Measurements from ENCODE around the gene ATP9A.

ATP9A gene

DNA sequence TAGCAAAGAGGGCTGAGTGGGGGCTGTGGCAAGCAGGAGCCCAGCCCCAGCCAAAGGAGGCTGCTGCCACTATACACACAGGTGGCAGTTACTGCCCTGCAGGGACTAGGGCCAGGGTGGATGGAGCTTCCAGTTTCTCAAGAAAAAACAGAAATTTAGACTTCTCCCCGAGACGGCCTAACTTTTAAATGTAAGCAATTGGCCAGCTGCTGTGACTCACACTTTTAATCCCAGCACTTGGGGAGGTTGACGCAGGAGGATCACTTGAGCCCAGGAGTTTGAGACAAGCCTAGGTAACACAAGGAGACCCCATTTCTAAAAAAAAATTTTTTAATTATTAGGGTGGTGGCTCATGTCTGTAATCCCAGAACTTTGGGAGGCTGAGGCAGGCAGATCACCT, 127.4 kb downstream of the ATP9A start:
- no CpG with 5 or more reads among the region's 3 CpGs for WGBS, 2 donors (ENCODE audit: extremely low coverage in 2 of 2, insufficient read length in 2 of 2, insufficient replicate concordance in 1 of 2)

DNA sequence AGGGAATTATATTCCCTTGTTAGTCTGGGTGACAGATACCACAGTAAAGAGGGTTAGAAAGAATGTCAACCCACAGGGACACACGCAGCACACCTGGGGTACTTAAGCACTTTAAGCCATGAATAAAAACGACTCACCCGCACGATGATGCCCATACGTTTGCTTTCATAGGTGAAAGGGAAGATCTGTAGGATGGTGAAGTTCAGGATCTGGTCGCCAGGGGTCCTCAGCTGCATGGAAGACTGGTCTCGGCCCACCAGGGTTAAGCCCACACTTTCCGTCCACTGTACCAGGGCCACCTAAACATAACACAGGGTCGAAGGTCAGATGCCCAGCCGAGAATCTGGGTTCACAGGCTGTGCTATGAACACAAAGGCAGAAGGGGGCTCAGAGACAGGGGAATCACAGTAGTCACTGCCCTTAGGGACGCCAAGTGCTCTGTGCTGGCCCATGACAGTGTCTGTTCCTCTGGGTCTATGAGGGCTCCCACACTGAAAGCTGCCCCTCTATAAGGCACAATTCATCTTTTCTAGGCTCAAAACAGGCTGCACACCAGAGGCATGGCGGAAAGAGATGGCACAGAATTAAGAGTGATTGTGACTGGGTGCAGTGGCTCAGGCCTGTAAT, 128.9 kb downstream of the ATP9A start:
- no peak overlapping the region for H3K14ac ChIP-seq (ENCODE audit: low read length)
- H2BK120ac ChIP-seq (ENCODE audit: low read depth, low read length) = no peak overlapping the region
- no peak overlapping the region for H3K23ac ChIP-seq (ENCODE audit: low read depth, low read length, poor library complexity)
- H2BK15ac ChIP-seq (ENCODE audit: low read length) = no peak overlapping the region
- no CpG with 5 or more reads among the region's 12 CpGs for WGBS, 2 donors (ENCODE audit: extremely low coverage in 2 of 2, insufficient read length in 2 of 2, insufficient replicate concordance in 1 of 2)
- no peak overlapping the region for H3K4me3 ChIP-seq (ENCODE audit: low read length in 2 of 2)
- H4K91ac ChIP-seq (ENCODE audit: low read depth, low read length, poor library complexity) = no peak overlapping the region
- H3K4me2 ChIP-seq (ENCODE audit: insufficient read depth, low read length, poor library complexity, severe bottlenecking) = no peak overlapping the region
- no peaks in the 10 kb centered on the region for H3K9me3 ChIP-seq (replicated peaks in 1 of 2; ENCODE audit: control insufficient read depth in 2 of 2, insufficient read depth in 1 of 2, low read depth in 1 of 2, low read length in 2 of 2)
- H2BK5ac ChIP-seq (ENCODE audit: low read length) = no peak overlapping the region
- H2BK12ac ChIP-seq (ENCODE audit: low read length) = peak overlapping the region; percentile 65
- H3K18ac ChIP-seq (ENCODE audit: low read length) = peak overlapping the region; percentile 82
- H2AFZ ChIP-seq (ENCODE audit: low read length) = no peak overlapping the region
- no peaks in the 10 kb centered on the region for H3K27me3 ChIP-seq (ENCODE audit: control insufficient read depth in 3 of 3, insufficient read depth in 3 of 3, low read depth in 1 of 3, low read length in 3 of 3)
- H2AK5ac ChIP-seq (ENCODE audit: low read depth, low read length) = no peak overlapping the region
- peaks cover 0 to 3% of the 10 kb centered on the region in 2 donors for H3K4me1 ChIP-seq (ENCODE audit: control insufficient read depth in 2 of 2, insufficient read depth in 1 of 2, low read depth in 1 of 2, low read length in 2 of 2)
- H3K9ac ChIP-seq (ENCODE audit: low read depth, low read length, poor library complexity) = no peak overlapping the region
- H3K36me3 ChIP-seq (replicated peaks in 1 of 2; ENCODE audit: control insufficient read depth in 2 of 2, insufficient read depth in 2 of 2, low read length in 2 of 2) = peaks cover 0 to 21% of the 10 kb centered on the region in 2 donors
- no peak overlapping the region for H3K27ac ChIP-seq (replicated peaks; ENCODE audit: low read length)
- H4K8ac ChIP-seq (ENCODE audit: low read depth, low read length) = no peak overlapping the region
- H3K79me1 ChIP-seq (ENCODE audit: low read depth, low read length) = peaks cover 2% of the 10 kb centered on the region
- no peak overlapping the region for H3K4ac ChIP-seq (ENCODE audit: low read length)
- DNase-seq (ENCODE audit: low spot score) = peak; percentile 69

More for the DNA sequence above, 127.4 kb downstream of the ATP9A start:
- Histone ChIP-seq H2BK5ac (ENCODE audit: low read length) (peak overlapping the region; percentile 33), H4K8ac (ENCODE audit: low read depth, low read length) (no peak overlapping the region), H3K9me3 (replicated peaks in 1 of 2; ENCODE audit: control insufficient read depth in 2 of 2, insufficient read depth in 1 of 2, low read depth in 1 of 2, low read length in 2 of 2) (no peaks in the 10 kb centered on the region), H2BK120ac (ENCODE audit: low read depth, low read length) (no peak overlapping the region), H2BK15ac (ENCODE audit: low read length) (no peak overlapping the region), H3K23ac (ENCODE audit: low read depth, low read length, poor library complexity) (peak overlapping the region; percentile 55), H3K4me3 (ENCODE audit: low read length in 2 of 2) (no peak overlapping the region), H3K4me2 (ENCODE audit: insufficient read depth, low read length, poor library complexity, severe bottlenecking) (no peak overlapping the region), H4K91ac (ENCODE audit: low read depth, low read length, poor library complexity) (no peak overlapping the region), H3K27ac (replicated peaks; ENCODE audit: low read length) (no peak overlapping the region), H3K18ac (ENCODE audit: low read length) (peak overlapping the region; percentile 71), H3K4ac (ENCODE audit: low read length) (no peak overlapping the region), H3K36me3 (replicated peaks in 1 of 2; ENCODE audit: control insufficient read depth in 2 of 2, insufficient read depth in 2 of 2, low read length in 2 of 2) (peaks cover 0 to 21% of the 10 kb centered on the region in 2 donors), H2AFZ (ENCODE audit: low read length) (no peak overlapping the region), H3K9ac (ENCODE audit: low read depth, low read length, poor library complexity) (no peak overlapping the region), H3K4me1 (ENCODE audit: control insufficient read depth in 2 of 2, insufficient read depth in 1 of 2, low read depth in 1 of 2, low read length in 2 of 2) (peaks cover 0 to 6% of the 10 kb centered on the region in 2 donors), H2BK12ac (ENCODE audit: low read length) (no peak overlapping the region), H2AK5ac (ENCODE audit: low read depth, low read length) (peak overlapping the region; percentile 88), H3K14ac (ENCODE audit: low read length) (no peak overlapping the region), H3K27me3 (ENCODE audit: control insufficient read depth in 3 of 3, insufficient read depth in 3 of 3, low read depth in 1 of 3, low read length in 3 of 3) (no peaks in the 10 kb centered on the region), H3K79me1 (ENCODE audit: low read depth, low read length) (peaks cover 2% of the 10 kb centered on the region)
- no peak for DNase-seq (ENCODE audit: low spot score)

GRCh38 chr20:51637241-51637640, 130.9 kb downstream of the ATP9A start:
- H3K4me3 ChIP-seq (ENCODE audit: low read length in 2 of 2) = no peak overlapping the region
- H3K9ac ChIP-seq (ENCODE audit: low read depth, low read length, poor library complexity) = no peak overlapping the region
- no peak overlapping the region for H3K4ac ChIP-seq (ENCODE audit: low read length)
- H4K8ac ChIP-seq (ENCODE audit: low read depth, low read length) = no peak overlapping the region
- H3K36me3 ChIP-seq (replicated peaks in 1 of 2; ENCODE audit: control insufficient read depth in 2 of 2, insufficient read depth in 2 of 2, low read length in 2 of 2) = peaks cover 0 to 21% of the 10 kb centered on the region in 2 donors
- H2BK12ac ChIP-seq (ENCODE audit: low read length) = no peak overlapping the region
- no peak overlapping the region for H2AFZ ChIP-seq (ENCODE audit: low read length)
- H3K27ac ChIP-seq (replicated peaks; ENCODE audit: low read length) = no peak overlapping the region
- H3K4me1 ChIP-seq (ENCODE audit: control insufficient read depth in 2 of 2, insufficient read depth in 1 of 2, low read depth in 1 of 2, low read length in 2 of 2) = no peaks in the 10 kb centered on the region
- no peak overlapping the region for H2AK5ac ChIP-seq (ENCODE audit: low read depth, low read length)
- H4K91ac ChIP-seq (ENCODE audit: low read depth, low read length, poor library complexity) = no peak overlapping the region
- H3K4me2 ChIP-seq (ENCODE audit: insufficient read depth, low read length, poor library complexity, severe bottlenecking) = no peak overlapping the region
- no peak overlapping the region for H3K18ac ChIP-seq (ENCODE audit: low read length)
- H3K9me3 ChIP-seq (replicated peaks in 1 of 2; ENCODE audit: control insufficient read depth in 2 of 2, insufficient read depth in 1 of 2, low read depth in 1 of 2, low read length in 2 of 2) = no peaks in the 10 kb centered on the region
- no peak overlapping the region for H3K14ac ChIP-seq (ENCODE audit: low read length)
- H3K79me1 ChIP-seq (ENCODE audit: low read depth, low read length) = peaks cover 2% of the 10 kb centered on the region
- WGBS, 2 donors (ENCODE audit: extremely low coverage in 2 of 2, insufficient read length in 2 of 2, insufficient replicate concordance in 1 of 2) = no CpG with 5 or more reads among the region's 8 CpGs
- H3K23ac ChIP-seq (ENCODE audit: low read depth, low read length, poor library complexity) = no peak overlapping the region
- H2BK5ac ChIP-seq (ENCODE audit: low read length) = no peak overlapping the region
- no peak for DNase-seq (ENCODE audit: low spot score)
- no peak overlapping the region for H2BK15ac ChIP-seq (ENCODE audit: low read length)
- H2BK120ac ChIP-seq (ENCODE audit: low read depth, low read length) = no peak overlapping the region
- H3K27me3 ChIP-seq (ENCODE audit: control insufficient read depth in 3 of 3, insufficient read depth in 3 of 3, low read depth in 1 of 3, low read length in 3 of 3) = no peaks in the 10 kb centered on the region

DNA sequence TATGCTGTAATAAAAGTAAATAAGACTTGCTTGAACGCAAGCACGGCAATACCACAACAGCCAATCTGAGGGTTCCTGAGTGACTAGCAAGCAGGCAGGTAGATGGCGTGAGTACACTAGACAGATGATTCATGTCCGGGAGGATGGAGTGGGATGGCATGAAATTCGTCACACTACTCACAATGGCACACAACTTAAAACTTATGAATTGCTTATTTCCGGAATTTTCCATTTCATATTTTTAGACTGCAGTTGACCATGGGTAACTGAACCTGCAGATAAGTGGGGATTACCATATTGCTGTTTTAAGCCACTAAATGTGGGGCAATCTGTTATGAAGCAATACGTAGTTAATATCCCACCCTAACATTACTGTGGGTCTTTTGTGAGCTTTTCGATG, 132.1 kb downstream of the ATP9A start:
- Histone ChIP-seq H3K23ac (ENCODE audit: low read depth, low read length, poor library complexity) (no peak overlapping the region), H3K79me1 (ENCODE audit: low read depth, low read length) (peaks cover 2% of the 10 kb centered on the region), H4K8ac (ENCODE audit: low read depth, low read length) (no peak overlapping the region), H3K4ac (ENCODE audit: low read length) (no peak overlapping the region), H2BK15ac (ENCODE audit: low read length) (no peak overlapping the region), H3K4me2 (ENCODE audit: insufficient read depth, low read length, poor library complexity, severe bottlenecking) (no peak overlapping the region), H3K9ac (ENCODE audit: low read depth, low read length, poor library complexity) (no peak overlapping the region), H2BK5ac (ENCODE audit: low read length) (no peak overlapping the region), H3K14ac (ENCODE audit: low read length) (no peak overlapping the region), H2BK12ac (ENCODE audit: low read length) (no peak overlapping the region), H3K4me1 (ENCODE audit: control insufficient read depth in 2 of 2, insufficient read depth in 1 of 2, low read depth in 1 of 2, low read length in 2 of 2) (no peaks in the 10 kb centered on the region), H4K91ac (ENCODE audit: low read depth, low read length, poor library complexity) (no peak overlapping the region), H3K18ac (ENCODE audit: low read length) (no peak overlapping the region), H2AFZ (ENCODE audit: low read length) (no peak overlapping the region), H3K27me3 (ENCODE audit: control insufficient read depth in 3 of 3, insufficient read depth in 3 of 3, low read depth in 1 of 3, low read length in 3 of 3) (no peaks in the 10 kb centered on the region), H3K27ac (replicated peaks; ENCODE audit: low read length) (no peak overlapping the region), H3K9me3 (replicated peaks in 1 of 2; ENCODE audit: control insufficient read depth in 2 of 2, insufficient read depth in 1 of 2, low read depth in 1 of 2, low read length in 2 of 2) (no peaks in the 10 kb centered on the region), H2AK5ac (ENCODE audit: low read depth, low read length) (no peak overlapping the region), H3K36me3 (replicated peaks in 1 of 2; ENCODE audit: control insufficient read depth in 2 of 2, insufficient read depth in 2 of 2, low read length in 2 of 2) (peaks cover 0 to 21% of the 10 kb centered on the region in 2 donors), H2BK120ac (ENCODE audit: low read depth, low read length) (no peak overlapping the region), H3K4me3 (ENCODE audit: low read length in 2 of 2) (no peak overlapping the region)
- no CpG with 5 or more reads among the region's 8 CpGs for WGBS, 2 donors (ENCODE audit: extremely low coverage in 2 of 2, insufficient read length in 2 of 2, insufficient replicate concordance in 1 of 2)
- DNase-seq (ENCODE audit: low spot score) = no peak
